ENCODE results near the gene ZNF26. TPM values are rescaled to one million over a fixed set of nuclear protein-coding genes. Genes with fewer than 3 reads are reported as not detected.
"Not testable (repeated sequence)": the region's sequence is repeated elsewhere in the genome, so short reads cannot be mapped to it uniquely, and the experiment has no call there.

The ZNF26 gene
- total RNA-seq, 1 donor from 2014 or later, result 3.1 TPM

GRCh38 chr12:132954471-132955048 is 31.6 kb upstream of the ZNF26 start:
- Histone ChIP-seq H3K4me1 (peaks cover 31% of the 10 kb centered on the region), H3K36me3 (peaks cover 21% of the 10 kb centered on the region), H3K9me3 (replicated peaks) (peaks cover 43% of the 10 kb centered on the region), H3K27ac (replicated peaks) (peak overlapping the region; percentile 97), H3K4me3 (peak overlapping the region; percentile 89), H3K27me3 (ENCODE audit: low read depth) (no peaks in the 10 kb centered on the region)
- DNase-seq, result no peak
- no peak for TF ChIP-seq CTCF (IDR thresholded peaks at IDR 0.05; ENCODE audit: borderline replicate concordance)
- intact Hi-C loops (cut with micrococcal nuclease), result no loop called here

- intact Hi-C loops (cut with micrococcal nuclease), result no loop called here
- Histone ChIP-seq H3K27ac (replicated peaks) (peak overlapping the region; percentile 97), H3K4me3 (peak overlapping the region; percentile 89), H3K36me3 (peaks cover 13% of the 10 kb centered on the region), H3K4me1 (peaks cover 31% of the 10 kb centered on the region), H3K9me3 (replicated peaks) (peaks cover 35% of the 10 kb centered on the region), H3K27me3 (ENCODE audit: low read depth) (no peaks in the 10 kb centered on the region)
- DNase-seq, result peak; percentile 26
- no peak for TF ChIP-seq CTCF (IDR thresholded peaks at IDR 0.05; ENCODE audit: borderline replicate concordance)
Observed at GRCh38 chr12:132955094-132956010, 30.8 kb upstream of the ZNF26 start.

GRCh38 chr12:132956011-132956788 is 30.0 kb upstream of the ZNF26 start, which contains the start of gene ZNF605:
Gene ZNF605 (minus strand): TSS chr12:132956306. CDS start chr12:132945635, 10,671 bp downstream.
- H3K4me3 ChIP-seq, result peak within 1 kb of the TSS; percentile 89
- H3K27ac ChIP-seq (replicated peaks), result peak within 1 kb of the TSS; percentile 97
- DNase-seq, result peak; percentile 92
- peaks cover 9% of the 10 kb centered on the region for H3K36me3 ChIP-seq
- TF ChIP-seq CTCF (IDR thresholded peaks at IDR 0.05; ENCODE audit: borderline replicate concordance), result peak; percentile 13
- no peaks in the 10 kb centered on the region for H3K27me3 ChIP-seq (ENCODE audit: low read depth)
- intact Hi-C loops (cut with micrococcal nuclease), result no loop called here
- peaks cover 31% of the 10 kb centered on the region for H3K4me1 ChIP-seq
- H3K9me3 ChIP-seq (replicated peaks), result peaks cover 26% of the 10 kb centered on the region

- intact Hi-C loops (cut with micrococcal nuclease); H3K27me3 ChIP-seq (ENCODE audit: low read depth): not testable (repeated sequence)
Observed at GRCh38 chr12:132961790-132962189, 24.4 kb upstream of the ZNF26 start.

GRCh38 chr12:132963947-132964346 is 22.2 kb upstream of the ZNF26 start:
- peak; percentile 69 for TF ChIP-seq CTCF (IDR thresholded peaks at IDR 0.05; ENCODE audit: borderline replicate concordance)
- Histone ChIP-seq H3K36me3 (peaks cover 20% of the 10 kb centered on the region), H3K9me3 (replicated peaks) (peaks cover 42% of the 10 kb centered on the region)
- H3K27me3 ChIP-seq (ENCODE audit: low read depth); H3K27ac ChIP-seq (replicated peaks); H3K4me1 ChIP-seq; H3K4me3 ChIP-seq; intact Hi-C loops (cut with micrococcal nuclease): not testable (repeated sequence)
- DNase-seq, result peak; percentile 48

More at GRCh38 chr12:132961790-132962189, 24.4 kb upstream of the ZNF26 start:
- not testable (repeated sequence) for H3K27ac ChIP-seq (replicated peaks); H3K4me1 ChIP-seq; H3K4me3 ChIP-seq; DNase-seq
- peaks cover 23% of the 10 kb centered on the region for H3K9me3 ChIP-seq (replicated peaks)
- H3K36me3 ChIP-seq, result peaks cover 20% of the 10 kb centered on the region
